Ascending aorta (tissue), 2 donors: Measurements from ENCODE around the gene HAPLN1. TPM values are rescaled to one million over a fixed set of nuclear protein-coding genes. Genes with fewer than 3 reads are reported as not detected.
A peak's percentile ranks its signal among the peaks of the same experiment; 100 is the strongest.

ENCODE experiments used
- DNase-seq, 2 donors: peaks; one replicate each; pipeline ENCODE4 v3.0.0-alpha.2; 2019; ENCODE audit warnings: low spot score in 2 of 2
- H3K27ac ChIP-seq, 2 donors: fragments of 200-600 bp; sonication (generic); one replicate each; pipeline ENCODE4 v1.5.1; 2016 to 2017; ENCODE audit warnings: mild to moderate bottlenecking in 1 of 2
- H3K27me3 ChIP-seq: fragments of 200-600 bp; sonication (generic); one replicate; pipeline ENCODE4 v1.5.1; 2017
- H3K36me3 ChIP-seq, 2 donors: fragments of 200-600 bp; sonication (generic); one replicate each; pipeline ENCODE4 v1.5.1; 2016
- H3K4me1 ChIP-seq, 2 donors: fragments of 200-600 bp; sonication (generic); one replicate each; pipeline ENCODE4 v1.5.1; 2016 to 2017; ENCODE audit warnings: mild to moderate bottlenecking in 1 of 2
- H3K4me3 ChIP-seq, 2 donors: fragments of 200-600 bp; sonication (generic); one replicate each; pipeline ENCODE4 v1.5.1; 2016 to 2017; ENCODE audit warnings: mild to moderate bottlenecking in 1 of 2
- H3K9me3 ChIP-seq, 2 donors: fragments of 200-600 bp; sonication (generic); one replicate each; pipeline ENCODE4 v1.5.1; 2016
- intact Hi-C: fragments of 100-400 bp; cut with DNase I; formaldehyde crosslinking; loops from one replicate; pipeline ENCODE4 v1.15.1; 2023
- total RNA-seq: library from RNA; depleted of rRNA; stranded (reverse); fragments of >200 nt; gene quantifications from one replicate; pipeline ENCODE4 v1.1.0, GENCODE V29; 2016
- TF ChIP-seq, protein P1 (sequence below), 3 experiments: fragments of 200-600 bp in 2 of 3; fragments of 450-650 bp in 1 of 3; sonication (generic) in 2 of 3; IDR thresholded peaks; one replicate each; pipeline ENCODE4 v1.5.1; 2016 to 2019; ENCODE audit warnings: antibody characterized with exemption in 3 of 3, mild to moderate bottlenecking in 1 of 3, moderate library complexity in 1 of 3

Gene HAPLN1
- total RNA-seq, 1 donor from 2014 or later, result 2.0 TPM

DNA sequence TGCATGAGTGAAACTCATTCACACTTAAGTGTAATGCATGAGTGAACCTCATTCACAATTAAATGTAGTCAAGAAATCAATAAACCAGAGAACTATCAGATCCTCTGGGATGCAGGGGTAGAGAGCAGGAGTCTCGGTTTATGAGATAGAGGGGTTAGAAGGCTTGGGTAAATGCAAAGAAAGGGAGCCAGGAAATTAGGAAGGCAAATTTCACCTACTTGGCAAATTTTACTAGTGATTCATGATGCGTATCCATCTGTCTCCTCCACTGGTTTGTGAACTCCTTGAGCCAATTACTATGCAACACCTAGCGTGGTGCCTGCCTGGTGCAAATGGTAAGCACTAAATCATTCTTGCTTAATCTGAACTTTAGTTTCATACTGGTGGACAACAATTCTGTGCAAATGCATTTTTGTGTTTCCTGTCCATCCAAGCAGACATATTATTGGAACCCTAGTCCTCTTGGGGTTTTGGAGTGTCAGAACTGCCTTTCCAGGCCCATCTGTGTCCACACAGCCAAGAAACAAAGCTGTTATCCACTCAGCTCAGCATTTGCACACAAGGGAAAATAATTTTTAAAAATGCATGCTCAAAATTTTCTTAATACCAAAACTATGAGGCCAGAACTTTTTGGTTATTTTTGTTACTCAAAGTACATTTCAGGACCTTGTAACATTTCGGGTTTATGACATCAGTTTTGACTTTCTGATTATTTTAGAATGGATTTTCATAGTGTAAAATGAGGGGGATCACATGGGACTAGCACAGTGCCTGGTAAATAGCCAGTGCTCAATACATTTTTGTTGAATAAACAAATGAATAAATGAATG lies 5.2 kb downstream of the HAPLN1 start:
- Histone ChIP-seq H3K27me3 (no peaks in the 10 kb centered on the region), H3K9me3 (no peaks in the 10 kb centered on the region), H3K36me3 (no peaks in the 10 kb centered on the region), H3K4me3 (no peak overlapping the region), H3K27ac (peak overlapping the region in 1 of 2 donors; percentile 47), H3K4me1 (peaks cover 0 to 12% of the 10 kb centered on the region in 2 donors)
- no peak for DNase-seq
- TF ChIP-seq, protein P1, sequence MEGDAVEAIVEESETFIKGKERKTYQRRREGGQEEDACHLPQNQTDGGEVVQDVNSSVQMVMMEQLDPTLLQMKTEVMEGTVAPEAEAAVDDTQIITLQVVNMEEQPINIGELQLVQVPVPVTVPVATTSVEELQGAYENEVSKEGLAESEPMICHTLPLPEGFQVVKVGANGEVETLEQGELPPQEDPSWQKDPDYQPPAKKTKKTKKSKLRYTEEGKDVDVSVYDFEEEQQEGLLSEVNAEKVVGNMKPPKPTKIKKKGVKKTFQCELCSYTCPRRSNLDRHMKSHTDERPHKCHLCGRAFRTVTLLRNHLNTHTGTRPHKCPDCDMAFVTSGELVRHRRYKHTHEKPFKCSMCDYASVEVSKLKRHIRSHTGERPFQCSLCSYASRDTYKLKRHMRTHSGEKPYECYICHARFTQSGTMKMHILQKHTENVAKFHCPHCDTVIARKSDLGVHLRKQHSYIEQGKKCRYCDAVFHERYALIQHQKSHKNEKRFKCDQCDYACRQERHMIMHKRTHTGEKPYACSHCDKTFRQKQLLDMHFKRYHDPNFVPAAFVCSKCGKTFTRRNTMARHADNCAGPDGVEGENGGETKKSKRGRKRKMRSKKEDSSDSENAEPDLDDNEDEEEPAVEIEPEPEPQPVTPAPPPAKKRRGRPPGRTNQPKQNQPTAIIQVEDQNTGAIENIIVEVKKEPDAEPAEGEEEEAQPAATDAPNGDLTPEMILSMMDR (IDR thresholded peaks at IDR 0.05), result no peak
- intact Hi-C loops, result no loop called here

DNA sequence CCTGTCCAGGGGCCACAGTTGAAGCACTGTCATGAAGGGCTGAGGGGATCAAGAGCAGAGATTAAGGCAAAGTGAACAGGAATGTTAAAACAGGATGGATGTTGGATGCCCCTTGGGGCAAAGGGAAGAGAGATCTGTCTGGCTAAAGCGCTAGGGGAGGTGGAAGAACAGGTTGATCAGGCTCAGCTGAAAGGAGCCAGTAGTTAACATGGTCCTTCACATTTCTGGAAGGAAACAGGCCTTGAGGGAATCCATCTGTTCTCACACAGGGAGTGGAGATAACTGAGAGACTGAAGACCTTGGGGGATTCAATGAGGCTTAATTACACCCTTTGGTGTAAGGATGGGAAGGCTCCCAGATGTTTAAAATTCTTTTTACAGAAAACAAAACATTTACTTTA lies 5.8 kb downstream of the HAPLN1 start:
- peaks cover 0 to 12% of the 10 kb centered on the region in 2 donors for H3K4me1 ChIP-seq
- H3K36me3 ChIP-seq, result no peaks in the 10 kb centered on the region
- H3K4me3 ChIP-seq, result no peak overlapping the region
- H3K9me3 ChIP-seq, result no peaks in the 10 kb centered on the region
- peak overlapping the region in 1 of 2 donors; percentile 47 for H3K27ac ChIP-seq
- H3K27me3 ChIP-seq, result no peaks in the 10 kb centered on the region
- TF ChIP-seq, protein P1 (IDR thresholded peaks at IDR 0.05), result no peak
- DNase-seq, result no peak
- intact Hi-C loops, result no loop called here

DNA sequence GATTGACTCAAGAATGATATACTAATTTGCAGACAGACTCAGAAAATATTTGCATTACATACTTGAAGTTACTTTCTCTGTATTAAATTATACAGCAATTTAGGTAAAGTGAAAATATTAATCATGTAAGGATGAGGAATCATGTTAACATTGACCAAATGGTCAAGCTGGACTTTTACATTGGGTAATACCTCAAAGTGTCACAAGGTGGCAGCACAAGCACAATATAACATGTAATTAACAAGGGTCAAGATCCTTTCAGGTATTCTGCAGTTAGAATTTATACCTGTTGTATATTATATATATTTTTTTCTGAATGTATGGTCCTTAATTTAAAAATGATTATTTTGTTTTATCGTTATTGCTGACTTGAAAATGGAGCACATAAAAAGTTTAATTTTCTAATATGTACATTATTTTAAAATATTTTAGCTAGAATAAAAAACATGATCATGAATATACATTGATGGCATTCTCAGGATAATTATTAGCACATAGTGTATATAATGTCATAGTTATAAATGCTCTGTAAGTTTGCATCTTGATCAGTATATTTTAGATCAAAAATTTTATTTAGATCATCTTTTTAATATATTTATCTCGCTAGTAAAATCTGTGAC lies 8.6 kb downstream of the HAPLN1 start:
- Histone ChIP-seq H3K4me3 (no peak overlapping the region), H3K4me1 (peaks cover 0 to 4% of the 10 kb centered on the region in 2 donors), H3K27me3 (no peaks in the 10 kb centered on the region), H3K27ac (no peak overlapping the region), H3K36me3 (no peaks in the 10 kb centered on the region), H3K9me3 (no peaks in the 10 kb centered on the region)
- intact Hi-C loops, result no loop called here
- no peak for DNase-seq
- TF ChIP-seq, protein P1 (IDR thresholded peaks at IDR 0.05), result peak; percentile 44 to 74 (median 70)

DNA sequence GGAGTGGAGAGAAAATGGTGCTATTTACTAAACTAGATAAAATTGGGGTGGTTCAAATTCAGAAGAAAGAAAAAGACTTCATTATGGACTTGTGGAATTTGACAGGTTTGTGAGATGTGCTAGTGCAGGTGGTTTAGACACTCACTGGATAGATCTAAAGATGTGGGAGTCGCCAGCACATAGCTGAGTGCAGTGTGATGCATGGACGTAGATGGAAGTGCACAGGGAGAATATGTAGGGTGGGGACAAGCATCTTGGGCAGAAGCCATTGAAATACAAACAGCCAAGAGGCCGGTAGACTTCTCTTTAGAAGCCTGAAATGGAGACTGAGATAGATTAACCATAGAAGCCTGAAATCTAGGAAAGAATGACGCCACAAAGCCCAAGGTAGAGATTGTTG lies 10.7 kb downstream of the HAPLN1 start:
- no peak for DNase-seq
- H3K9me3 ChIP-seq, result no peaks in the 10 kb centered on the region
- H3K27ac ChIP-seq, result no peak overlapping the region
- H3K27me3 ChIP-seq, result no peaks in the 10 kb centered on the region
- no peak overlapping the region for H3K4me3 ChIP-seq
- H3K36me3 ChIP-seq, result no peaks in the 10 kb centered on the region
- intact Hi-C loops, result no loop called here
- no peaks in the 10 kb centered on the region for H3K4me1 ChIP-seq
- TF ChIP-seq, protein P1 (IDR thresholded peaks at IDR 0.05), result no peak

DNA sequence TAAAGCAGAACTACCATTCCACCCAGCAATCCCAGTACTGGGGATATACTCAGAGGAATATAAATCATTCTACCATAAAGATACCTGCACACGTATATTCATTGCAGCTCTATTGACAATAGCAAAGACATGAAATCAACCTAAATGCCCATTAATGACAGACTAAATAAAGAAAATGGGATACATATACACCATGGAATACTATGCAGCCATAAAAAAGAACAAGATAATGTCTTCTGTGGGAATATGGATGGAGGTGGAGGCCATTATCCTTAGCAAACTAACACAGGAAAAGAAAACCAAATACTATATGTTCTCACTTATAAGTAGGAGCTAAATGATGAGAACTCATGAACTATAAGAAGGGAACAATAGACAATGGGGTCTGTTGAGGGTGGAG lies 12.5 kb downstream of the HAPLN1 start:
- Histone ChIP-seq H3K36me3 (no peaks in the 10 kb centered on the region), H3K4me1 (no peaks in the 10 kb centered on the region), H3K27me3 (no peaks in the 10 kb centered on the region), H3K9me3 (no peaks in the 10 kb centered on the region), H3K4me3 (no peak overlapping the region), H3K27ac (no peak overlapping the region)
- TF ChIP-seq, protein P1 (IDR thresholded peaks at IDR 0.05), result no peak
- intact Hi-C loops, result no loop called here
- no peak for DNase-seq
